H1 (cell line): ENCODE results near the gene RIF1. TPM values are rescaled to one million over a fixed set of nuclear protein-coding genes. Genes with fewer than 3 reads are reported as not detected.

Experiments used
- CTCF ChIA-PET: fragments of 300-600 bp; sonication (Branson Sonifier 250); formaldehyde crosslinking; loops from one replicate; lab custom pipeline; 2021; ENCODE audit not compliant: partially characterized antibody; lab: Charles Lee
- POLR2A ChIA-PET: fragments of 300-600 bp; sonication (Branson Sonifier 250); formaldehyde crosslinking; loops from one replicate; lab custom pipeline; 2021; ENCODE audit warnings: inconsistent platforms; ENCODE audit not compliant: partially characterized antibody; lab: Charles Lee
- DNase-seq, 2 experiments: peaks; one replicate each; pipeline versions ENCODE4 v3.0.0 to v3.0.0-alpha.2; 2010 to 2022; ENCODE audit warnings: low spot score in 2 of 2, low read depth in 1 of 2, mixed read lengths in 1 of 2
- FAIRE-seq: peaks from 2 replicates; lab custom pipeline; 2011; peaks lifted over from hg19 to GRCh38; lab: Jason Lieb, UNC
- H2AFZ ChIP-seq: 2 replicates; pipeline ENCODE4 v1.8.1; 2012; ENCODE audit warnings: low read length, inconsistent platforms
- H2AK5ac ChIP-seq: 2 replicates; pipeline ENCODE4 v1.6.1; 2013; ENCODE audit warnings: low read depth, low read length
- H2BK120ac ChIP-seq: replicated peaks from 2 replicates; pipeline ENCODE3; 2013; ENCODE audit warnings: low read depth, low read length, inconsistent platforms
- H2BK12ac ChIP-seq: 2 replicates; pipeline ENCODE4 v1.6.1; 2013; ENCODE audit warnings: low read depth, low read length
- H2BK15ac ChIP-seq: 2 replicates; pipeline ENCODE4 v1.6.1; 2013; ENCODE audit warnings: low read length
- H2BK20ac ChIP-seq: 2 replicates; pipeline ENCODE4 v1.6.1; 2013; ENCODE audit warnings: low read length
- H2BK5ac ChIP-seq: 2 replicates; pipeline ENCODE4 v1.6.1; 2013; ENCODE audit warnings: low read depth, low read length
- H3K14ac ChIP-seq: 2 replicates; pipeline ENCODE4 v1.6.1; 2013; ENCODE audit warnings: inconsistent platforms; ENCODE audit not compliant: insufficient read length
- H3K18ac ChIP-seq: 2 replicates; pipeline ENCODE4 v1.6.1; 2013; ENCODE audit warnings: low read length; ENCODE audit errors: extremely low read depth
- H3K23ac ChIP-seq: 2 replicates; pipeline ENCODE4 v1.6.1; 2013; ENCODE audit warnings: inconsistent platforms; ENCODE audit not compliant: insufficient read length
- H3K23me2 ChIP-seq: 2 replicates; pipeline ENCODE4 v1.6.1; 2013; ENCODE audit warnings: low read depth, low read length
- H3K27ac ChIP-seq: 2 replicates; pipeline ENCODE4 v1.6.1; 2011; ENCODE audit warnings: low read depth, low read length, inconsistent platforms
- H3K27me3 ChIP-seq, 4 experiments: replicated peaks in 1 of 4; 1 replicate in 1 of 4; 2 replicates in 3 of 4; pipeline versions ENCODE4 v1.6.1 to v1.8.1; 2011 to 2013; ENCODE audit warnings: low read length in 3 of 4, mild to moderate bottlenecking in 3 of 4, inconsistent platforms in 2 of 4, mixed read lengths in 2 of 4, moderate library complexity in 1 of 4; ENCODE audit not compliant: control insufficient read depth in 3 of 4, insufficient read depth in 3 of 4; ENCODE audit errors: extremely low read depth in 1 of 4
- H3K36me3 ChIP-seq, 4 experiments: 2 replicates each; pipeline versions ENCODE4 v1.6.1 to v1.8.1; 2011 to 2013; ENCODE audit warnings: mild to moderate bottlenecking in 4 of 4, low read length in 3 of 4, moderate library complexity in 2 of 4, control low read depth in 1 of 4, inconsistent platforms in 1 of 4; ENCODE audit not compliant: insufficient read depth in 4 of 4, control insufficient read depth in 2 of 4
- H3K4ac ChIP-seq: replicated peaks from 2 replicates; pipeline ENCODE3; 2013; ENCODE audit warnings: low read length, low read depth, mixed read lengths, inconsistent platforms; ENCODE audit not compliant: insufficient read length
- H3K4me1 ChIP-seq, 4 experiments: replicated peaks in 1 of 4; 1 replicate in 1 of 4; 2 replicates in 3 of 4; pipeline versions ENCODE4 v1.6.1 to v1.8.1; 2011 to 2013; ENCODE audit warnings: low read length in 3 of 4, inconsistent platforms in 2 of 4, mixed read lengths in 1 of 4; ENCODE audit not compliant: insufficient read depth in 4 of 4, control insufficient read depth in 3 of 4
- H3K4me2 ChIP-seq, 2 experiments: 2 replicates each; pipeline versions ENCODE4 v1.6.1 to v1.8.1; 2011 to 2013; ENCODE audit warnings: low read depth in 2 of 2, low read length in 2 of 2, control low read depth in 1 of 2, inconsistent platforms in 1 of 2, mild to moderate bottlenecking in 1 of 2; ENCODE audit not compliant: insufficient read depth in 1 of 2
- H3K4me3 ChIP-seq, 4 experiments: fragments of 200-600, 300-600 bp in 1 of 4; sonication (generic), shearing (Covaris generic), sonication (Bioruptor Twin) in 1 of 4; 2 replicates each; pipeline versions ENCODE4 v1.5.1 to v1.8.1; 2011 to 2016; ENCODE audit warnings: low read length in 4 of 4, low read depth in 3 of 4, control low read depth in 2 of 4, inconsistent platforms in 2 of 4, mild to moderate bottlenecking in 2 of 4, mixed read lengths in 1 of 4, moderate library complexity in 1 of 4; ENCODE audit not compliant: insufficient read depth in 2 of 4; ENCODE audit errors: extremely low read depth in 1 of 4
- H3K56ac ChIP-seq: replicated peaks from 2 replicates; pipeline ENCODE3; 2013; ENCODE audit warnings: low read depth, mild to moderate bottlenecking, mixed read lengths, low read length, inconsistent platforms; ENCODE audit not compliant: insufficient read length
- H3K79me1 ChIP-seq: 2 replicates; pipeline ENCODE4 v1.6.1; 2013; ENCODE audit warnings: low read depth, low read length, control low read depth
- H3K79me2 ChIP-seq, 2 experiments: 2 replicates each; pipeline versions ENCODE4 v1.6.1 to v1.8.1; 2012 to 2013; ENCODE audit warnings: low read length in 2 of 2, mild to moderate bottlenecking in 2 of 2, inconsistent platforms in 1 of 2; ENCODE audit not compliant: insufficient read depth in 2 of 2, control insufficient read depth in 1 of 2
- H3K9ac ChIP-seq, 4 experiments: replicated peaks in 1 of 4; 1 replicate in 1 of 4; 2 replicates in 3 of 4; pipeline versions ENCODE4 v1.6.1 to v1.8.1; 2011 to 2013; ENCODE audit warnings: low read depth in 3 of 4, low read length in 3 of 4, control low read depth in 2 of 4, mild to moderate bottlenecking in 2 of 4, moderate library complexity in 2 of 4, inconsistent platforms in 1 of 4; ENCODE audit errors: extremely low read depth in 1 of 4
- H3K9me3 ChIP-seq, 2 experiments: 2 replicates each; pipeline versions ENCODE4 v1.6.1 to v1.8.1; 2012 to 2013; ENCODE audit warnings: mild to moderate bottlenecking in 2 of 2, moderate library complexity in 2 of 2, control low read depth in 1 of 2, inconsistent platforms in 1 of 2, low read depth in 1 of 2, low read length in 1 of 2, mixed read lengths in 1 of 2; ENCODE audit not compliant: insufficient read depth in 2 of 2
- H4K20me1 ChIP-seq, 2 experiments: replicated peaks in 1 of 2; 2 replicates each; pipeline versions ENCODE3 to v1.8.1; 2011 to 2013; ENCODE audit warnings: inconsistent platforms in 2 of 2, low read length in 2 of 2, mild to moderate bottlenecking in 1 of 2; ENCODE audit not compliant: insufficient read depth in 2 of 2, control insufficient read depth in 1 of 2
- H4K5ac ChIP-seq: 2 replicates; pipeline ENCODE4 v1.6.1; 2013; ENCODE audit warnings: low read length, low read depth, mixed read lengths, inconsistent platforms; ENCODE audit not compliant: insufficient read length
- H4K8ac ChIP-seq: 2 replicates; pipeline ENCODE4 v1.8.0; 2013; ENCODE audit warnings: mild to moderate bottlenecking, moderate library complexity, low read length, inconsistent platforms; ENCODE audit not compliant: insufficient read depth; ENCODE audit errors: extremely low read depth
- H4K91ac ChIP-seq: replicated peaks from 2 replicates; pipeline ENCODE3; 2013; ENCODE audit warnings: low read length, mixed read lengths, inconsistent platforms; ENCODE audit not compliant: insufficient read length
- GTF2F1 ChIP-seq: IDR thresholded peaks from 2 replicates; pipeline ENCODE4 v1.6.1; 2012; ENCODE audit warnings: low read depth, low read length, improper control_type of control experiment, borderline replicate concordance
- HDAC6 ChIP-seq: IDR thresholded peaks from one replicate; pipeline ENCODE4 v1.7.1; 2012; ENCODE audit warnings: low read depth, mild to moderate bottlenecking, inconsistent platforms, low read length, moderate library complexity
- RAD21 ChIP-seq, 2 experiments: IDR thresholded peaks in 1 of 2; conservative IDR thresholded peaks in 1 of 2; 2 replicates each; pipeline ENCODE4 v1.6.1; 2011; ENCODE audit warnings: low read depth in 2 of 2, low read length in 2 of 2, improper control_type of control experiment in 1 of 2, inconsistent platforms in 1 of 2, mild to moderate bottlenecking in 1 of 2, moderate library complexity in 1 of 2
- RBBP5 ChIP-seq: IDR thresholded peaks from 2 replicates; pipeline ENCODE4 v1.7.1; 2012; ENCODE audit warnings: low read depth, mild to moderate bottlenecking, inconsistent platforms, low read length, moderate library complexity, borderline replicate concordance
- WGBS, 2 experiments: shearing (Covaris generic) in 1 of 2; methylation state at CpG; one replicate each; pipeline versions ENCODE4 v1.1.6 to v1.1.7; 2013 to 2015; ENCODE audit warnings: low lambda C conversion rate in 2 of 2, mixed read lengths in 2 of 2, inconsistent platforms in 1 of 2, low coverage in 1 of 2, missing lambda C conversion rate in 1 of 2; ENCODE audit not compliant: insufficient replicate concordance in 2 of 2, insufficient coverage in 1 of 2, insufficient read length in 1 of 2; ENCODE audit errors: extremely low coverage in 1 of 2, missing lambda C conversion rate in 1 of 2; 5-methylcytosine and 5-hydroxymethylcytosine counted together
- polyA plus RNA-seq, 7 experiments: library from polyadenylated mRNA; depleted of rRNA in 3 of 7; stranded (reverse) in 5 of 7; unstranded in 2 of 7; fragments of >200 nt in 5 of 7; fragments of 200-250 nt in 2 of 7; gene quantifications; 1 replicate in 5 of 7; 2 replicates in 1 of 7; 4 replicates in 1 of 7; pipeline versions ENCODE4 v1.2.1 to v1.2.3, GENCODE V29; 2011 to 2013; ENCODE audit warnings: missing spikeins in 2 of 7, mixed read lengths in 2 of 7
- total RNA-seq: library from RNA; stranded (reverse); fragmentation: NEBNext Ultra II Directional; extraction: Animal tissue kit (Norgen Biotek cat#: 25700); gene quantifications from 2 replicates; pipeline ENCODE4 v1.2.1, GENCODE V29; 2021
- TF ChIP-seq, protein P1 (sequence below): IDR thresholded peaks from 2 replicates; pipeline ENCODE4 v1.6.1; 2012; ENCODE audit warnings: inconsistent platforms

The RIF1 gene
- total and polyA plus RNA-seq, 2 of the 8 experiments (the other 6 are each of a cell fraction or from before 2014, with no cell fraction given) = 9.5 to 104 TPM

DNA sequence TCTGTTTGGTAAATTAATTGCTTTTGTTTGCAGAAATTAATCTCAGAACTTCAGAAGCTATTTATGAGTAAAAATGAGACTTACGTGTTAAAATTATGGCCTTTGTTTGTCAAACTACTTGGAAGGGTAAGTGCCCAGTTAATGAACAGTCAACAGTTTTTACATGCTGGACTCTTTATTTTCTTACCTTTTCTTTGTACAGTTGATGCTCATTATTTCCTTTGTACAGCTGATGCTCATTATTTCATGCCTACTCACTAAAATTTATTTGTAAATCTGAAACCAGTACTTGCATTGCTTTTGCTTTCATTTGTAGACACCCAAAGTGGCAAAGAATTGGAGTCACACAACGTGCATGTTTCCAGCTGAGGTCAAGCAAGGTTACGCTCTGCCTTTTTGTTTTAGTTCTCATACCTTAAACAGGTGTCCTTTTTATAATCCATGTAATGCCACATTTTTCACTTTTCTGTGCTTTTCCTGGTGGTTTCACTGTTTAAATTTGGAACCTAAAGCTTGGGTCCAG, 13.3 kb downstream of the RIF1 start:
- FAIRE-seq (no peak), DNase-seq (no peak)
- Histone ChIP-seq H3K27me3 (no peaks in the 10 kb centered on the region), H3K18ac (no peak overlapping the region), H2BK12ac (no peak overlapping the region), H3K23ac (no peak overlapping the region), H3K14ac (no peak overlapping the region), H4K20me1 (peaks cover 8 to 13% of the 10 kb centered on the region in 2 experiments), H2BK5ac (no peak overlapping the region), H4K91ac (no peak overlapping the region), H3K36me3 (peaks cover 28 to 88% (median 50%) of the 10 kb centered on the region in 4 experiments), H3K79me2 (peaks cover 0 to 88% of the 10 kb centered on the region in 2 experiments; a peak in 3 of 4 replicates), H3K4me1 (no peaks in the 10 kb centered on the region), H3K79me1 (peaks cover 2% of the 10 kb centered on the region; the same call in 1 of the 2 replicates), H2BK15ac (no peak overlapping the region), H2AFZ (no peak overlapping the region), H2BK120ac (no peak overlapping the region), H2AK5ac (no peak overlapping the region), H4K8ac (no peak overlapping the region), H3K56ac (no peak overlapping the region), H3K27ac (no peak overlapping the region), H3K9me3 (no peaks in the 10 kb centered on the region), H3K4ac (no peak overlapping the region), H3K4me2 (no peak overlapping the region), H3K9ac (no peak overlapping the region), H3K23me2 (no peaks in the 10 kb centered on the region), H3K4me3 (no peak overlapping the region), H4K5ac (no peak overlapping the region), H2BK20ac (no peak overlapping the region)
- WGBS, 2 experiments = 91% methylated on average over 3 of the region's 3 CpGs; no CpG with 5 or more reads in 1 of the 2 experiments
- ChIA-PET CTCF (interaction anchor here (0.7 to 6.0 kb wide), 4 partner anchors 10 to 218 kb away, joined by 3 to 40 read pairs (median 3); no protein-coding TSS in a partner anchor), POLR2A (interaction anchor here (1.6 to 4.3 kb wide), 3 partner anchors 10 to 13 kb away, joined by 6 to 39 read pairs (median 7); partner anchors contain the start of gene RIF1)
- TF ChIP-seq, protein P1, sequence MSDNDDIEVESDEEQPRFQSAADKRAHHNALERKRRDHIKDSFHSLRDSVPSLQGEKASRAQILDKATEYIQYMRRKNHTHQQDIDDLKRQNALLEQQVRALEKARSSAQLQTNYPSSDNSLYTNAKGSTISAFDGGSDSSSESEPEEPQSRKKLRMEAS = no peak
- no peak for TF ChIP-seq RAD21 (IDR thresholded peaks at IDR 0.05 in 1 of 2, conservative IDR thresholded peaks at IDR 0.05 in 1 of 2; ENCODE audit: low read depth in 2 of 2, low read length in 2 of 2)
- no peak for TF ChIP-seq RBBP5
- no peak for TF ChIP-seq HDAC6
- no peak for TF ChIP-seq GTF2F1
